Effector CD8-positive, alpha-beta T cell (primary cell): Measurements from ENCODE around the gene NABP1.
"Not testable (repeated sequence)": the region's sequence is repeated elsewhere in the genome, so short reads cannot be mapped to it uniquely, and the experiment has no call there.

Source experiments
- DNase-seq: peaks from one replicate; lab custom pipeline; 2025; lab: John Stamatoyannopoulos, UW
- total RNA-seq, 4 experiments: gene quantifications; one replicate each; lab custom pipeline; 2026; lab: John Stamatoyannopoulos, UW

NABP1 gene
- 59.8 to 105 (median 81.6) reads per million in 4 experiments for total RNA-seq

DNA sequence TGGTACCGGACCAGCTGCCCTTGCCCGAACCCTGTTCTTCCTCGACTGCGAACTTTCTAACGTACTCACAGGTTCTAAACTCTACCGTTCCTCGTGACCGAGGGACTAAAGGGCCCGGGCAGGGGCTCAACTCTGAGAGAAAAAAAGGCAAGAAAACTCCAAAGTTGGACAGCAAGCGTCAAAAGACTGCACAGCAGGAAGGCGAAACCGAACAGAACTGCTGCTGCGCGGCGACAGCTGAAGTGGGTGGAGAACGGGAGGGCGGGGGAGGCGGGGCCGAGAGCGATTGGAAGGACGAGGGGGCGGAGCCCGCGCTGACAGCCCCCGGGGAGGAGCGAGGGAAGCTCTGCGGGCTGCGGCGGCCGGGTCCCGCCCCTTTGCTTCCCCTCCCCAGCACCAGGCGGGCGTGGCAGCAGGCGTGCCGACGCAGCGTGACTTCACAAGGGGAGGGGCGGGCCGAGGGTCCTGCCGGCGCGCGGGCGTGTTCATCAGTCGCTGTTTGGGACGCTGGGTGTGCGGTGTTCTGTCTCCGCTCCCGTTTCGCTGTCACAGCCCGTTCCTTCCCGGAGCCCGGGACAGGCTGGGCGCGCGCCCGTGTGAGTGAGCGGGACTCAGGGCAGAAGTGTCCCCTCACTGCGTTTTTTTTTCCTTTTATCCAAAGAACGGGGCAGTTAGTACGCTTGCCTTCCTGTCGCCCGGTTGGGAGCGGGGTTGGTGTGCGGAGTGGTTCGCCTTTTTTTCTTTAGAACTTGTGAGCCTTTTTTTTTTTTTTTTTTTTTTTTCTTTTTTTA lies at the start of gene NABP1:
TSS of gene NABP1 (plus strand) at position 491 of the 791 bp plus-strand sequence. CDS start 479 bp downstream, outside the sequence.
- DNase-seq = peak; percentile 98

DNA sequence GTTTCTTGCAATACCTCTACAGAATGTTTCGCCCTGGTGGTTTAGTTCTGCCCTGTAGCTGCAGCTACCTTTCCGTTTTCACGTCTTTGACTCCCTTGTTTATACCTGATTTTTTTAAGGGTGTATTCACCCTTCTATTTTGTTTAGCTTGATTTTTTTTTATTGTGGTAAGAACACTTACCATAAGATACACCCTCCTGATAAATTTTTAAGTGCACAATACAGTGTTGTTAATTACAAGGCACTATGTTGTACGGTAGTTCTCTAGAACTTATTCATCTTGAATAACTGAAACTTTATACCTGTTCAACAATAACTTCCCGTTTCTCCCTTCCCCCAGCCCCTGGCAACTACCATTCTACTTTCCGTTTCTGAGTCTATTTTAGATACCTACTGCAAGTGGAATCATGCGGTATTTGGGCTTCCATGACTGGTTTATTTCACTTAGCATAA lies 48.9 kb upstream of the NABP1 start:
- DNase-seq = no peak

DNA sequence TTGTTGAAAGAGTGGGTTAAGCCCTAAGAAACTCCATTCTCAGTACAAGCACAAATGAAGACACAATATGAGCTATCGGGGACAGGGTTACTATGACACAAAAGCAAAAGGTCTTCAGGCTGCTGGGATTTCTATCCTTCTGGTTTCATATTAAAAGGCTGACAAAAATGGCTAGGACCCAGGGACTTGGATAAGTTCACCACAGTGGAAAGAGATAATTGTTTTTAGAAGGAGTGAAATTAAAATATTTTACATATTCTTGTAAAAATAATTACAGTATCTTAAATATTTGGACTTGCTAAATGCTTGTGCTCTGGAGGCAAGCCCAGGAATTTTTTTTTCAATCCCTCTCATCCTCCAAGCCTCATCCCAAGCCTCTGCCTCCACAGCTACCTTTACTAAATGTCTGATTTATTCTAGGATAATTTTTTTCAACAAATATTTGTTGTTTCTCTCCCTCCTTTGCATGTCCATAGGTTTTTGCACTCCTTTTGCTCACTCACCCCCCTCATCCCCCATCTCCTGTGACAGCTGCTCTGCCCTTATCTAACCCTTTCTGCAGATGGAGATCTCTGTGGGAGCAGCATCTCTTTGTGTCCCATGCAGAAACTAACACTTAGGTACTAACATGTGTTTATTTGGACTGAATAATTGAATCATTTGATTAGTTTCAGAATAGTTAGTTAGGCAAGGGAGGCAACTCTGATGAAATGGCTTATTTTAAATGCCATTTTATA lies 47.8 kb upstream of the NABP1 start:
- DNase-seq = no peak

- no peak for DNase-seq
Measured at GRCh38 chr2:191631754-191632153, 46.2 kb upstream of the NABP1 start.

- DNase-seq = no peak
Measured at GRCh38 chr2:191632426-191632825, 45.5 kb upstream of the NABP1 start.

GRCh38 chr2:191634791-191635190 lies 43.1 kb upstream of the NABP1 start:
- no peak for DNase-seq

DNA sequence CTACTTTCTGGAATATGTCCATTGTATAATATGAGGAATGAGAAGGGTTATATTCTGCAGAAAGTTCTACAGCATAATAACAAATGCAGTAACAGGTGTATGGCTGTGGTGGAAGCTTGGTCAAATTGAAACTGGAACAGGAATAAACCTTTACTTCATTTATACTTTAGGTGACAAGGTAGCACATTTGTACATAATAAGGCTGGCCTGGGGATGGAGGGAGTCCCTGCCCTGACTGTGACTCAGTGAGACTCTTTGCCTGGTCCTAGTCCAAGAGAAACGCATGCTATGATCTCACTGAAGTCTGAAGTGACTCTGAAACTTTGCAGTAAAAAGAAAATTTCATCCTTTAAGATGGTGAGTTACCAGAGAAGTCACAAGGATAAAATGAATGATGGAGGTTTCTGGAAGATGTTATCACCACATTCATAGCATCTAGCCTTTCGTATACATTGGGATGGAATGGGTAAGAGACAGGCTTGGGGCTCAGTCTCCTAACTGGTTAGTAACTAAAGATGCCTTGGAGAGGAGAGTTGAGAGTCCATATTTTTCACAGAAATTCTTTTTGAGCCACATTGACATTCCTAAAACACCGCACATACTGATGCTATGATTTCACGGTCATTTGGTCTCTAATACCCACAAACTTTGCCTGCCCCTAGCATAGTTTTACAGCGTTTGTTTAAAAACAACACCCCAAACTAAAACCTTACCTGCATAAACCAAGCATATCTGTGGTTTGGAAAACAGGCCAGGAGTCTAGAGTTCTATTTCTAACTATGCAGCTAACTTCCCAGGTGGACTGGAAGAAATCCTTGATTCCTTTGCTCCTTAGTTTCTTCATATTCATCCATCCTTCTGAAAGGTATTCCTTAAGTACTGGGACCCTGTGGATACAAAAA lies 42.4 kb upstream of the NABP1 start:
- no peak for DNase-seq

GRCh38 chr2:191636235-191636543 lies 41.7 kb upstream of the NABP1 start:
- DNase-seq = no peak

DNA sequence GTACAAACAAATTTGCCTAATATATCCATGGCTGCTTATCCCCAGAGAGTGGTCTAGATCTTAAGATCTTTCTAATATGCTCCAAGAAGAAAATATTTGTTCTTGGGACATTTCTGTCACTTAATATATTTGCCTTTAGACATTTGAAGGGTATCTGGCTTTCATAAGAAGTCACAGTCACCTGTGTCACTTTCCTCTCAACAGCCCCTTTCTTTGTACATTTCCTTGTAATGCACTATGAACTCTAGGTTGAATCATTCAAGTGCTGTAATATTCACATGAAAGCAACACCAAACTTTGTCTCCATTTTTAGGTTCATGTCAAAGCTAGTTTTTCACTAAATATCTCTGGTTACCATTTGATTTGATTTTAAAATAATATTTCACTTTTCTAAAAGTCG lies 41.4 kb upstream of the NABP1 start:
- no peak for DNase-seq

GRCh38 chr2:191637182-191638078 lies 40.5 kb upstream of the NABP1 start:
- no peak for DNase-seq

- DNase-seq = no peak
Measured at GRCh38 chr2:191638079-191638801, 39.7 kb upstream of the NABP1 start.

DNA sequence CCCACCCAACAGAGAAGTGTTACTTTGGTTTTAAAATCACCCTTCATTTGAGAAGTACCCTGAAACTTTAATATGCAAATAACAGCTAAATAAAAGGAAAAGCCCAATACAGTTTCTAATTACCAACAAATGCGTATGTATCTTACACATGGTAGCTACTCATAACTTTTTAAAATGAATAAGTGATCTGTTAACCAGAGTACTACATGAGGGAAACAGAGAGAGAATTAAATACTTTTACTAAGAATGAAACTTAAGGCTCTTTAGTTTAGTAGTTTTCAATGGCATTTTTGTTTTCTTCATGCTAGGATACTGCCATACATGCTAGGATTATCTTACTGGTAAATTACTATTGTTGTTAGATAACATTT lies 39.1 kb upstream of the NABP1 start:
- DNase-seq = no peak

- DNase-seq = no peak
Measured at GRCh38 chr2:191641609-191642008, 36.3 kb upstream of the NABP1 start.

- DNase-seq = no peak
Measured at GRCh38 chr2:191642541-191642940, 35.4 kb upstream of the NABP1 start.

- DNase-seq = no peak
Measured at GRCh38 chr2:191643429-191643828, 34.5 kb upstream of the NABP1 start.

DNA sequence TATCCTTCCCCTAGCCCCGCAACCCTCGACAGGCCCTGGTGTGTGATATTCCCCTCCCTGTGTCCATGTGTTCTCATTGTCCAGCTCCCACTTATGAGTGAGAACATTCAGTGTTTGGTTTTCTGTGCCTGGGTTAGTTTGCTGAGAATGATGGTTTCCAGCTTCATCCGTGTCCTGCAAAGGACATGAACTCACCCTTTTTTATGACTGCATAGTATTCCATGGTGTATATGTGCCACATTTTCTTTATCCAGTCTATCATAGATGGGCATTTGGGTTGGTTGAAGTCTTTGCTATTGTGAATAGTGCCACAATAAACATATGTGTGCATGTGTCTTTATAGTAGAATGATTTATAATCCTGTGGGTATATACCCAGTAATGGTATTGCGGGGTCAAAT lies 33.3 kb upstream of the NABP1 start:
- DNase-seq = not testable (repeated sequence)

GRCh38 chr2:191645032-191645431 lies 32.9 kb upstream of the NABP1 start:
- no peak for DNase-seq

DNA sequence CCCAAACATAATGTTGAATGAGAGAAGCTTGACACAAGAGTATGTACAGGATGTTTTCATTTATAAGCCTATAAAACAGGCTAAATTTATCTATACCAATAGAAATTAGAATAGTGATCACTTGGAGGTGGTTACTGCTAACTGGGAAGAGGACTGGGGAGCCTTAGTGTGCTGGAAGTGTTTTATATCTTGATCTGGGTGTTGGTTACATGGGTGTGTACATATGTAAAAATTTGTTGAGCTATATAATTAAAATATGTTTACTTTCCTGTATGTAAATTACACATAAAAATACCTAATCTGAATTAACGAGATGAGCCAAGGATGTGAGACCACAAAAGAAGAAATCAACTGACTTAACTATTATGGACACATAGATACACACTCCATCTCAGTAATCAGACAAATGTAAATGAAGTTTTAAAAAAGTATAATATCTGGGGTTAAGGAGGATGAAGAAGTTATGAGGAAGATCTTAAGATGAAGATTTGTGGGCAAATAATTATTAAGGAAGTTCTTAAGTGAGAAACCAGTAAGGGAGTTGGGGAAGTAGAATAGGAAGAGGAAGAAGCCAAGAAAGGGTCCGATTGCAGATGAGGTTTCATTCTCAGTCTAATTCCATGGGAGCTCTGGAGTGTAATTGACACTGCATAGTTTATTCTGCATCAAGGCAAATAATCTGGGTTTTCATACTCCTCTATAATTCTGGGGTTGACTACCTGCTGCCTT lies 32.3 kb upstream of the NABP1 start:
- DNase-seq = no peak

GRCh38 chr2:191646163-191646902 lies 31.6 kb upstream of the NABP1 start:
- no peak for DNase-seq
